WTC11 (cell line): ENCODE data around the gene EBP. TPM values are rescaled to one million over a fixed set of nuclear protein-coding genes. Genes with fewer than 3 reads are reported as not detected.

ENCODE experiments used
- CBFB ChIP-seq: sonication (generic); formaldehyde crosslinking; IDR thresholded peaks from 2 replicates; pipeline ENCODE4 v1.8.1; 2022; ENCODE audit warnings: mild to moderate bottlenecking, low read depth, missing genetic modification reagents
- GABPB1 ChIP-seq: sonication (generic); formaldehyde crosslinking; IDR thresholded peaks from 2 replicates; pipeline ENCODE4 v1.8.1; 2023; ENCODE audit warnings: mild to moderate bottlenecking, missing genetic modification reagents
- GTF2I ChIP-seq: fragments of 250-450 bp; sonication (Bioruptor Pico); conservative IDR thresholded peaks from 2 replicates; pipeline ENCODE4 v1.4.0; 2021; ENCODE audit warnings: mild to moderate bottlenecking
- SP1 ChIP-seq: sonication (generic); formaldehyde crosslinking; conservative IDR thresholded peaks from 2 replicates; pipeline ENCODE4 v1.8.1; 2022; ENCODE audit warnings: missing genetic modification reagents
- TCF7 ChIP-seq: sonication (generic); formaldehyde crosslinking; IDR thresholded peaks from 2 replicates; pipeline ENCODE4 v1.8.0; 2022; ENCODE audit warnings: mild to moderate bottlenecking, low read depth, missing genetic modification reagents, moderate library complexity
- ZBTB21 ChIP-seq: sonication (generic); formaldehyde crosslinking; IDR thresholded peaks from 2 replicates; pipeline ENCODE4 v1.8.1; 2023; ENCODE audit warnings: mild to moderate bottlenecking, missing genetic modification reagents, borderline replicate concordance
- ZNF121 ChIP-seq: sonication (generic); formaldehyde crosslinking; IDR thresholded peaks from 2 replicates; pipeline ENCODE4 v1.8.0; 2023; ENCODE audit warnings: missing genetic modification reagents
- ZNF138 ChIP-seq: sonication (generic); formaldehyde crosslinking; conservative IDR thresholded peaks from 2 replicates; pipeline ENCODE4 v1.8.1; 2022; ENCODE audit warnings: mild to moderate bottlenecking, moderate library complexity, missing genetic modification reagents
- ZNF317 ChIP-seq: sonication (generic); formaldehyde crosslinking; IDR thresholded peaks from 2 replicates; pipeline ENCODE4 v1.8.1; 2023; ENCODE audit warnings: low read depth, mild to moderate bottlenecking, moderate library complexity, missing genetic modification reagents, borderline replicate concordance
- total RNA-seq: library from RNA; stranded (reverse); gene quantifications from 3 replicates; pipeline ENCODE4 v1.2.3, GENCODE V29; 2021
- TF ChIP-seq, protein P1 (sequence below): fragments of 250-450 bp; sonication (Bioruptor Pico); conservative IDR thresholded peaks from 2 replicates; pipeline ENCODE4 v1.9.0; 2021; ENCODE audit warnings: mild to moderate bottlenecking
- TF ChIP-seq, protein P2 (sequence below): sonication (generic); formaldehyde crosslinking; IDR thresholded peaks from 2 replicates; pipeline ENCODE4 v1.8.0; 2023; ENCODE audit warnings: missing genetic modification reagents, mild to moderate bottlenecking, borderline replicate concordance
- TF ChIP-seq, protein P3 (sequence below): sonication (generic); formaldehyde crosslinking; IDR thresholded peaks from 2 replicates; pipeline ENCODE4 v1.8.0; 2022; ENCODE audit warnings: mild to moderate bottlenecking, missing genetic modification reagents
- TF ChIP-seq, protein P4 (sequence below): sonication (generic); formaldehyde crosslinking; conservative IDR thresholded peaks from 2 replicates; pipeline ENCODE4 v1.8.1; 2023; ENCODE audit warnings: mild to moderate bottlenecking, low read depth, missing genetic modification reagents, moderate library complexity
- TF ChIP-seq, protein P5 (sequence below): sonication (generic); formaldehyde crosslinking; IDR thresholded peaks from 2 replicates; pipeline ENCODE4 v1.8.0; 2023; ENCODE audit warnings: mild to moderate bottlenecking, missing genetic modification reagents
- TF ChIP-seq, protein P6 (sequence below): sonication (generic); formaldehyde crosslinking; IDR thresholded peaks from 2 replicates; pipeline ENCODE4 v1.8.0; 2022; ENCODE audit warnings: mild to moderate bottlenecking, missing genetic modification reagents

The EBP gene
- total RNA-seq, 1 experiment from 2014 or later = 129 TPM

DNA sequence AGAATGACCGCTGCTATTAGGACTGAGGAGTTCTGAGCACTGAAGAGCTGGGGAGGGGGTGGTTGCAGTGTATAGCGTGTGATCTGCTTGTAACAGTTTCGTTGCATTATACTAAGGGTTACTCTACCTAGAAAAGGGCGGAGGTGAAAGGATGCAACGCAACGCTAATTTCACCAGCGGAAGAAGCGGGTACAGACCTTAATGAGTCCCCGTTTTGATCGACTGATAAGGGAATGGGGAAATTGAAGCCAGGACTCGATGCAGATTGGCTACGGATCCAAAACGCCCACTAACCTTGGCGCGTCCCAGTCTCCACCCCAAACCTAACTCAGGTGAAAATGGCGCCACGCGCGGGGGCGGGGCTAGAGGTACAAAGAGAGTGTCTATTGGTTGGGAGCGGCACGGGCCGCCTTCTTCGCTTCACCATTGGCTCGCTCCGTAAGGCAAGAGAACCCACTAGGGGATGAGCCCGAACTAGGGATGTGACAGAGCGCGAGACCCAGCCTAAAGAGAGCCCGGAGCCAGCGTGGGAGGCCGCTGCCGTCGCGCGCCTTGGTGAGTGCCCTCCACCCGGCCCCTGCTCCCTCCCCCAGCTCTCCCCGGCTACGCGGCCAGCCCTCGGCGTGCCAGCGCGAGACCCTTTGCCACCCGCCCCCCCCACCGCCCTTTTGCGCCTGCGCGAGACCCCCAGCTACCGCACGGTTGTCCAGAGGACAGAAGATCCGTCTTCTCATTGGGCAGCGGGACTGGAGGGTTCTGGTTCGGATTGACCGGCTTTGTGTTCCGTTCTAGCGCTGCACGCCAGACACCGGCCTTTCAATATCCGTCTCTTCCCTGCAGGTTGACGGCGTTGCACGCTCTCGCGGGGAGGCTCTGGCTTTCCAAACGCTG lies at the start of gene EBP (continued):
- TF ChIP-seq ZNF121 (CRISPR knock-in tag) (peak; percentile 61; the same call in 1 of the 2 replicates), CBFB (no peak), SP1 (CRISPR knock-in tag) (peak; percentile 60; the same call in 1 of the 2 replicates), GTF2I (CRISPR knock-in tag) (no peak), ZBTB21 (CRISPR knock-in tag) (no peak), ZNF138 (CRISPR knock-in tag) (no peak), ZNF317 (no peak), GABPB1 (no peak), TCF7 (CRISPR knock-in tag) (no peak)
- TF ChIP-seq, protein P1, sequence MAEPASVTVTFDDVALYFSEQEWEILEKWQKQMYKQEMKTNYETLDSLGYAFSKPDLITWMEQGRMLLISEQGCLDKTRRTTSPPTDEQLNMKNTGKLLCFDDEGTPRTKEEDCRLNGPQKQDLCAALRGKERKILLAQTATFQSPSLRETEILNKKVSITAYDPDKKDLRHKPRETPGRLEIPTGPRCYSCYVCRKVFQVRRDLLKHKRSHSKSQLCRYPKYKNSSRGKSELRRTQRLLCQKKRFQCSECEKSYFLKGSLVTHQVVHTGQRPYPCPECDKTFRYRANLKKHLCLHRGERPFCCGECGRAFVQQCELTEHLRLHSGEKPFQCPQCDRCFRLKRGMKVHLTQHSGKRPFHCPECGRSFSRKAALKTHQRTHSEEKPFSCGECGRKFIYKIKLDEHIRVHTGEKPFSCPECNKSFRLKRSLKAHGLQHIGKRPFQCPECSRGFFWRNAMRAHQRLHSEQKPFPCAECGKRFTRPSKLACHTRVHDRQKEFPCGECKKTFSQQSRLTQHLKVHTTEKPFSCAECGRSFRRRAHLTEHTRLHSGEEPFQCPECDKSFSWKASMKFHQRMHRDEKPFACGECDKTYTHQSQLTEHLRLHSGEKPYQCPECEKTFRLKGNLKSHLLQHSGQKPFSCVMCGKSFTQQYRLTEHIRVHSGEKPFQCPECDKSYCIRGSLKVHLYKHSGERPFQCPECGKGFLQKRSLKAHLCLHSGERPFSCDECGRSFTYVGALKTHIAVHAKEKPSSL (CRISPR knock-in tag) = no peak
- TF ChIP-seq, protein P2, sequence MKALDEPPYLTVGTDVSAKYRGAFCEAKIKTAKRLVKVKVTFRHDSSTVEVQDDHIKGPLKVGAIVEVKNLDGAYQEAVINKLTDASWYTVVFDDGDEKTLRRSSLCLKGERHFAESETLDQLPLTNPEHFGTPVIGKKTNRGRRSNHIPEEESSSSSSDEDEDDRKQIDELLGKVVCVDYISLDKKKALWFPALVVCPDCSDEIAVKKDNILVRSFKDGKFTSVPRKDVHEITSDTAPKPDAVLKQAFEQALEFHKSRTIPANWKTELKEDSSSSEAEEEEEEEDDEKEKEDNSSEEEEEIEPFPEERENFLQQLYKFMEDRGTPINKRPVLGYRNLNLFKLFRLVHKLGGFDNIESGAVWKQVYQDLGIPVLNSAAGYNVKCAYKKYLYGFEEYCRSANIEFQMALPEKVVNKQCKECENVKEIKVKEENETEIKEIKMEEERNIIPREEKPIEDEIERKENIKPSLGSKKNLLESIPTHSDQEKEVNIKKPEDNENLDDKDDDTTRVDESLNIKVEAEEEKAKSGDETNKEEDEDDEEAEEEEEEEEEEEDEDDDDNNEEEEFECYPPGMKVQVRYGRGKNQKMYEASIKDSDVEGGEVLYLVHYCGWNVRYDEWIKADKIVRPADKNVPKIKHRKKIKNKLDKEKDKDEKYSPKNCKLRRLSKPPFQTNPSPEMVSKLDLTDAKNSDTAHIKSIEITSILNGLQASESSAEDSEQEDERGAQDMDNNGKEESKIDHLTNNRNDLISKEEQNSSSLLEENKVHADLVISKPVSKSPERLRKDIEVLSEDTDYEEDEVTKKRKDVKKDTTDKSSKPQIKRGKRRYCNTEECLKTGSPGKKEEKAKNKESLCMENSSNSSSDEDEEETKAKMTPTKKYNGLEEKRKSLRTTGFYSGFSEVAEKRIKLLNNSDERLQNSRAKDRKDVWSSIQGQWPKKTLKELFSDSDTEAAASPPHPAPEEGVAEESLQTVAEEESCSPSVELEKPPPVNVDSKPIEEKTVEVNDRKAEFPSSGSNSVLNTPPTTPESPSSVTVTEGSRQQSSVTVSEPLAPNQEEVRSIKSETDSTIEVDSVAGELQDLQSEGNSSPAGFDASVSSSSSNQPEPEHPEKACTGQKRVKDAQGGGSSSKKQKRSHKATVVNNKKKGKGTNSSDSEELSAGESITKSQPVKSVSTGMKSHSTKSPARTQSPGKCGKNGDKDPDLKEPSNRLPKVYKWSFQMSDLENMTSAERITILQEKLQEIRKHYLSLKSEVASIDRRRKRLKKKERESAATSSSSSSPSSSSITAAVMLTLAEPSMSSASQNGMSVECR = no peak
- TF ChIP-seq, protein P3, sequence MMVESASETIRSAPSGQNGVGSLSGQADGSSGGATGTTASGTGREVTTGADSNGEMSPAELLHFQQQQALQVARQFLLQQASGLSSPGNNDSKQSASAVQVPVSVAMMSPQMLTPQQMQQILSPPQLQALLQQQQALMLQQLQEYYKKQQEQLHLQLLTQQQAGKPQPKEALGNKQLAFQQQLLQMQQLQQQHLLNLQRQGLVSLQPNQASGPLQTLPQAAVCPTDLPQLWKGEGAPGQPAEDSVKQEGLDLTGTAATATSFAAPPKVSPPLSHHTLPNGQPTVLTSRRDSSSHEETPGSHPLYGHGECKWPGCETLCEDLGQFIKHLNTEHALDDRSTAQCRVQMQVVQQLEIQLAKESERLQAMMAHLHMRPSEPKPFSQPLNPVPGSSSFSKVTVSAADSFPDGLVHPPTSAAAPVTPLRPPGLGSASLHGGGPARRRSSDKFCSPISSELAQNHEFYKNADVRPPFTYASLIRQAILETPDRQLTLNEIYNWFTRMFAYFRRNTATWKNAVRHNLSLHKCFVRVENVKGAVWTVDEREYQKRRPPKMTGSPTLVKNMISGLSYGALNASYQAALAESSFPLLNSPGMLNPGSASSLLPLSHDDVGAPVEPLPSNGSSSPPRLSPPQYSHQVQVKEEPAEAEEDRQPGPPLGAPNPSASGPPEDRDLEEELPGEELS (CRISPR knock-in tag) = no peak
- TF ChIP-seq, protein P4, sequence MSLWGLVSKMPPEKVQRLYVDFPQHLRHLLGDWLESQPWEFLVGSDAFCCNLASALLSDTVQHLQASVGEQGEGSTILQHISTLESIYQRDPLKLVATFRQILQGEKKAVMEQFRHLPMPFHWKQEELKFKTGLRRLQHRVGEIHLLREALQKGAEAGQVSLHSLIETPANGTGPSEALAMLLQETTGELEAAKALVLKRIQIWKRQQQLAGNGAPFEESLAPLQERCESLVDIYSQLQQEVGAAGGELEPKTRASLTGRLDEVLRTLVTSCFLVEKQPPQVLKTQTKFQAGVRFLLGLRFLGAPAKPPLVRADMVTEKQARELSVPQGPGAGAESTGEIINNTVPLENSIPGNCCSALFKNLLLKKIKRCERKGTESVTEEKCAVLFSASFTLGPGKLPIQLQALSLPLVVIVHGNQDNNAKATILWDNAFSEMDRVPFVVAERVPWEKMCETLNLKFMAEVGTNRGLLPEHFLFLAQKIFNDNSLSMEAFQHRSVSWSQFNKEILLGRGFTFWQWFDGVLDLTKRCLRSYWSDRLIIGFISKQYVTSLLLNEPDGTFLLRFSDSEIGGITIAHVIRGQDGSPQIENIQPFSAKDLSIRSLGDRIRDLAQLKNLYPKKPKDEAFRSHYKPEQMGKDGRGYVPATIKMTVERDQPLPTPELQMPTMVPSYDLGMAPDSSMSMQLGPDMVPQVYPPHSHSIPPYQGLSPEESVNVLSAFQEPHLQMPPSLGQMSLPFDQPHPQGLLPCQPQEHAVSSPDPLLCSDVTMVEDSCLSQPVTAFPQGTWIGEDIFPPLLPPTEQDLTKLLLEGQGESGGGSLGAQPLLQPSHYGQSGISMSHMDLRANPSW = no peak
- TF ChIP-seq, protein P5, sequence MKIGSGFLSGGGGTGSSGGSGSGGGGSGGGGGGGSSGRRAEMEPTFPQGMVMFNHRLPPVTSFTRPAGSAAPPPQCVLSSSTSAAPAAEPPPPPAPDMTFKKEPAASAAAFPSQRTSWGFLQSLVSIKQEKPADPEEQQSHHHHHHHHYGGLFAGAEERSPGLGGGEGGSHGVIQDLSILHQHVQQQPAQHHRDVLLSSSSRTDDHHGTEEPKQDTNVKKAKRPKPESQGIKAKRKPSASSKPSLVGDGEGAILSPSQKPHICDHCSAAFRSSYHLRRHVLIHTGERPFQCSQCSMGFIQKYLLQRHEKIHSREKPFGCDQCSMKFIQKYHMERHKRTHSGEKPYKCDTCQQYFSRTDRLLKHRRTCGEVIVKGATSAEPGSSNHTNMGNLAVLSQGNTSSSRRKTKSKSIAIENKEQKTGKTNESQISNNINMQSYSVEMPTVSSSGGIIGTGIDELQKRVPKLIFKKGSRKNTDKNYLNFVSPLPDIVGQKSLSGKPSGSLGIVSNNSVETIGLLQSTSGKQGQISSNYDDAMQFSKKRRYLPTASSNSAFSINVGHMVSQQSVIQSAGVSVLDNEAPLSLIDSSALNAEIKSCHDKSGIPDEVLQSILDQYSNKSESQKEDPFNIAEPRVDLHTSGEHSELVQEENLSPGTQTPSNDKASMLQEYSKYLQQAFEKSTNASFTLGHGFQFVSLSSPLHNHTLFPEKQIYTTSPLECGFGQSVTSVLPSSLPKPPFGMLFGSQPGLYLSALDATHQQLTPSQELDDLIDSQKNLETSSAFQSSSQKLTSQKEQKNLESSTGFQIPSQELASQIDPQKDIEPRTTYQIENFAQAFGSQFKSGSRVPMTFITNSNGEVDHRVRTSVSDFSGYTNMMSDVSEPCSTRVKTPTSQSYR (CRISPR knock-in tag) = no peak
- TF ChIP-seq, protein P6, sequence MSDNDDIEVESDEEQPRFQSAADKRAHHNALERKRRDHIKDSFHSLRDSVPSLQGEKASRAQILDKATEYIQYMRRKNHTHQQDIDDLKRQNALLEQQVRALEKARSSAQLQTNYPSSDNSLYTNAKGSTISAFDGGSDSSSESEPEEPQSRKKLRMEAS (CRISPR knock-in tag) = no peak
